Right atrium auricular region (tissue), 2 donors: ENCODE data around the gene RNF20. TPM values are rescaled to one million over a fixed set of nuclear protein-coding genes. Genes with fewer than 3 reads are reported as not detected.
A peak's percentile ranks its signal among the peaks of the same experiment; 100 is the strongest.

Experiments
- DNase-seq: peaks from one replicate; pipeline ENCODE4 v3.0.0-alpha.2; 2019; ENCODE audit warnings: low spot score
- H3K27ac ChIP-seq, 2 donors: fragments of 200-600 bp; sonication (generic); 1 replicate in 1 of 2; 2 replicates in 1 of 2; pipeline ENCODE4 v1.5.1; 2016 to 2019
- H3K27me3 ChIP-seq, 2 donors: fragments of 200-600 bp; sonication (generic); one replicate each; pipeline versions ENCODE4 v1.5.1 to v1.6.0; 2017 to 2019
- H3K36me3 ChIP-seq: fragments of 200-600 bp; sonication (generic); one replicate; pipeline ENCODE4 v1.5.1; 2016
- H3K4me1 ChIP-seq, 2 donors: fragments of 200-600 bp; sonication (generic); one replicate each; pipeline versions ENCODE4 v1.5.1 to v1.6.0; 2017 to 2019
- H3K4me3 ChIP-seq, 2 donors: fragments of 200-600 bp; sonication (generic); 1 replicate in 1 of 2; 2 replicates in 1 of 2; pipeline ENCODE4 v1.5.1; 2017 to 2019; ENCODE audit warnings: mild to moderate bottlenecking in 1 of 2, moderate library complexity in 1 of 2
- H3K9me3 ChIP-seq, 2 donors: fragments of 200-600 bp; sonication (generic); one replicate each; pipeline ENCODE4 v1.5.1; 2019
- total RNA-seq, 2 donors: library from RNA; depleted of rRNA; stranded (reverse); fragments of >200 nt; gene quantifications; one replicate each; pipeline ENCODE4 v1.1.0, GENCODE V29; 2016
- TF ChIP-seq, protein P1 (sequence below), 2 donors: fragments of 200-600 bp; sonication (generic); IDR thresholded peaks; one replicate each; pipeline ENCODE4 v1.5.1; 2019; ENCODE audit warnings: antibody characterized with exemption in 2 of 2

RNF20 gene
- total RNA-seq, 2 donors from 2014 or later, result 18.0 to 22.7 TPM

DNA sequence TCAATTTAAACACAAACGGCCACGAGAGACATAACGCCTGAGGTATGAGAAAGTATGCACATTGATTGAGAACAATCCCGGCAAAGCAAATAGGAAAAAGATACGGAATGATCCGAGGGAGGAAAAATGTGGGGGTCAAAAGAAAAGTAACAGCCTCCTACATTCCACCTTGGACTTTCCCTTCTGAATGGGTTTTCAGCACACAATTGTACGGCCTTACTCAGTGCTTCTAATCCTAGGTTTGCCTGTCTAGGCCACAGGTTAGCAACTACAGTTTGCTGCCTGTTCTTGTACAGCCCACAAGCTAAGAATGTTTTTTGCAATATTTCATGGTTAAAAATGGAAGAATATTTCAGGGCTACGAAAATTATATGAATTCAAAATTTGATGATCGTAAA is 46.2 kb upstream of the RNF20 start:
- TF ChIP-seq, protein P1, sequence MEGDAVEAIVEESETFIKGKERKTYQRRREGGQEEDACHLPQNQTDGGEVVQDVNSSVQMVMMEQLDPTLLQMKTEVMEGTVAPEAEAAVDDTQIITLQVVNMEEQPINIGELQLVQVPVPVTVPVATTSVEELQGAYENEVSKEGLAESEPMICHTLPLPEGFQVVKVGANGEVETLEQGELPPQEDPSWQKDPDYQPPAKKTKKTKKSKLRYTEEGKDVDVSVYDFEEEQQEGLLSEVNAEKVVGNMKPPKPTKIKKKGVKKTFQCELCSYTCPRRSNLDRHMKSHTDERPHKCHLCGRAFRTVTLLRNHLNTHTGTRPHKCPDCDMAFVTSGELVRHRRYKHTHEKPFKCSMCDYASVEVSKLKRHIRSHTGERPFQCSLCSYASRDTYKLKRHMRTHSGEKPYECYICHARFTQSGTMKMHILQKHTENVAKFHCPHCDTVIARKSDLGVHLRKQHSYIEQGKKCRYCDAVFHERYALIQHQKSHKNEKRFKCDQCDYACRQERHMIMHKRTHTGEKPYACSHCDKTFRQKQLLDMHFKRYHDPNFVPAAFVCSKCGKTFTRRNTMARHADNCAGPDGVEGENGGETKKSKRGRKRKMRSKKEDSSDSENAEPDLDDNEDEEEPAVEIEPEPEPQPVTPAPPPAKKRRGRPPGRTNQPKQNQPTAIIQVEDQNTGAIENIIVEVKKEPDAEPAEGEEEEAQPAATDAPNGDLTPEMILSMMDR (IDR thresholded peaks at IDR 0.05), result no peak
- no peak for DNase-seq
- no peaks in the 10 kb centered on the region for H3K27me3 ChIP-seq
- H3K9me3 ChIP-seq, result peaks cover 0 to 6% of the 10 kb centered on the region in 2 donors
- H3K4me1 ChIP-seq, result peaks cover 0 to 24% of the 10 kb centered on the region in 2 donors
- peak overlapping the region in 1 of 2 donors; percentile 76 for H3K4me3 ChIP-seq
- no peaks in the 10 kb centered on the region for H3K36me3 ChIP-seq
- H3K27ac ChIP-seq, result peak overlapping the region; percentile 94

DNA sequence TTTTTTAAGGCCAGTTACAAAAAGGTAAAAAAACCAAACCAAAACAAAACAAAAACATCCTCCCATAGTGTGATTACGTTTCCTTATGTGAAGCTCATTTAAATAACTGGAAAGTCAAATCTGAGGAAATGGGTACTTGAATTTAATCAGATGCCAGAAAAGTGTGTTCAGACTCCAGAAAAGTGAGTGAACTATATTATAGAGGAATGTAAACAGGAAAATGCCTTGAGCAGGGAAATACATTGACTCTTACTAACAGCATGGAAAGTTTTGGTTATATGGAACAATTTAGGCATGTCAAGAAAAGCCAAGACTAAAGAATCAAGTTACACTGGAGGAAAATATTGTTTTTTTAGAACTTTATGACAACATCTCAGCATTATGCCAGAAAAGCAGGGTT is 37.8 kb upstream of the RNF20 start:
- TF ChIP-seq, protein P1 (IDR thresholded peaks at IDR 0.05), result no peak
- Histone ChIP-seq H3K27me3 (no peaks in the 10 kb centered on the region), H3K27ac (no peak overlapping the region), H3K4me3 (no peak overlapping the region), H3K4me1 (peaks cover 0 to 4% of the 10 kb centered on the region in 2 donors), H3K36me3 (no peaks in the 10 kb centered on the region), H3K9me3 (peaks cover 0 to 9% of the 10 kb centered on the region in 2 donors)
- DNase-seq, result no peak

DNA sequence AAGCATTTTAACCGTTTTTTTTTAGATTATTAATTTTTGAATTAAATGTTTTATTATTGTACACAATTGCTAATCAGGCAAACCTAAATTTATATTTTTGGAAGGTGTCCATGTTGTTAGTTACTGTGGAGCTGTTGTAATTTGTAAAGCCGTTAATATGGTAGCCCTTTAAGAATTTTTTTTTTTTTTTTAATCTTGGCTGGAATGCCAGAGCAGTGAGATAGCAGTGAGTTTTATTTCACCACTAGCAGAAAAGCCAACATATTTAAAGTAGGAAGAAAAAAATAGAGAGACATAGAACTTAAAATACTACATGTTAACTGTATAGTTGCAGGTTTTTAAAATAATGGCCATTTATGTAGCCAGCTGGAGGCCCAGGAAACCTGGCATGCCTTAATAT is 35.3 kb upstream of the RNF20 start:
- Histone ChIP-seq H3K4me3 (no peak overlapping the region), H3K27ac (peak overlapping the region in 1 of 2 donors; percentile 39)
- TF ChIP-seq, protein P1 (IDR thresholded peaks at IDR 0.05), result no peak

DNA sequence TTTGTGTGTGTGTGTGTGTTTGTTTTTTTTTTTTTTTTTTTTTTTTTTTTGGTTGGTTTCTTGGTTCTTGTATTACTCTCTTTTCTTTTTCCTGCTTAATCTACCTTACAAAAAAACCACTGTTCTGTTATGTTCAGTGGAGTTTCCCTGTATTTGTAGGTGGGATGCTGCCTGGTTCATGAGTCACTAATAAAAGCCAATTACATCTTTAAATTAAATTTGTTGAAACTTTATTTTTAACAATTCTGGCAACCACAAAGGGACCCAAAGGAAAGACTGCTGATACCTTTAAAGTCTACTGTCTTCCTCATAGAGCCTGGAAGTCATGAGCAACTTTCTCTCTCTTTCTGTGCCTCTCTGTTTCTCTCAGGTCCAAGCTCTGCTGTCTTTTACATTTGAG is 29.5 kb upstream of the RNF20 start:
- TF ChIP-seq, protein P1 (IDR thresholded peaks at IDR 0.05), result no peak
- no peak overlapping the region for H3K27ac ChIP-seq
- no peaks in the 10 kb centered on the region for H3K4me1 ChIP-seq
- no peaks in the 10 kb centered on the region for H3K27me3 ChIP-seq
- H3K36me3 ChIP-seq, result no peaks in the 10 kb centered on the region
- DNase-seq, result no peak
- H3K4me3 ChIP-seq, result no peak overlapping the region
- no peaks in the 10 kb centered on the region for H3K9me3 ChIP-seq

More for the DNA sequence above, 35.3 kb upstream of the RNF20 start:
- H3K4me1 ChIP-seq, result peaks cover 0 to 4% of the 10 kb centered on the region in 2 donors
- H3K36me3 ChIP-seq, result no peaks in the 10 kb centered on the region
- H3K9me3 ChIP-seq, result no peaks in the 10 kb centered on the region
- DNase-seq, result no peak
- H3K27me3 ChIP-seq, result no peaks in the 10 kb centered on the region

DNA sequence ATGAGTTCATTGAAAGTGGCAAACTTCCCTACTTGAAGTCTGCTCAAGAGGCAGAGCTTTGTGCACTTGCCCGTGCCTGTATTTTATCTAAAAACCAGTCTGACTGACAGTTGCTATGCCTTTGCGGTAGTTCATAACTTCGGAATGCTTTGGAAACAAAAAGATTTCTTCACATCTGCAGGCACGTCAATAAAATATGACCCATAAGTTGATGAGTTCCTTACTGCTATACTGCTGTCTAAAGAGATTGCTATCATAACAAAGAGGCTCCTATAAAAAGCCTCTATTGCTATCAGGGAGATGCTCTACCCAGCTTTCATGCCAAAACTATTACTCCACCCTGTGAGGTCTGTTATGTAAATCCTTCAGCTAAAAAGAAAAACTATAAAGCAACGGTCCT is 25.4 kb upstream of the RNF20 start:
- Histone ChIP-seq H3K36me3 (no peaks in the 10 kb centered on the region), H3K4me3 (no peak overlapping the region), H3K27me3 (no peaks in the 10 kb centered on the region), H3K4me1 (peaks cover 0 to 4% of the 10 kb centered on the region in 2 donors), H3K9me3 (no peaks in the 10 kb centered on the region), H3K27ac (peak overlapping the region in 1 of 2 donors; percentile 36)
- TF ChIP-seq, protein P1 (IDR thresholded peaks at IDR 0.05), result no peak
- DNase-seq, result no peak

DNA sequence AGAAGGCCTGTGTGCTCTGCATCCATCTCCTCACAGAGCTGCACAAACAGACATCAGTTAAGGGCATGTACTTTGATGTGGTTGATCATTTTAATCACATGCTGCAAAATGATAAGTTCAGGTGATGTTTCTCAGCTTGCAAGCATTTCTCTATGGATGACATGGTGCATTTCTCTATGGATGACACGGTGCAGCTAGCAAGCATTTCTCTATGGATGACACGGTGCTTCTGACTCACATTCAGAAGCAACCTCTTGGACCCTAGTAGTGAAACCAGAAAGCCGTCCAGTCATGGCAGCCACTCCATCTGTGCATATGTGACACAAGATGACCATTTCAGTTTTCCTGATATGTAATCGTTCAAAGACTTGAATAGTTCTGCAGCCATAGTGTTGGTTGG is 24.1 kb upstream of the RNF20 start:
- H3K36me3 ChIP-seq, result no peaks in the 10 kb centered on the region
- H3K27me3 ChIP-seq, result no peaks in the 10 kb centered on the region
- H3K27ac ChIP-seq, result no peak overlapping the region
- DNase-seq, result no peak
- H3K4me3 ChIP-seq, result no peak overlapping the region
- H3K9me3 ChIP-seq, result no peaks in the 10 kb centered on the region
- TF ChIP-seq, protein P1 (IDR thresholded peaks at IDR 0.05), result no peak
- peaks cover 0 to 18% of the 10 kb centered on the region in 2 donors for H3K4me1 ChIP-seq
